GM18873 (cell line): Measurements from ENCODE around the gene SUPT3H.

ENCODE experiments used
- ATAC-seq: cut with Tn5 transposase; IDR thresholded peaks from one replicate; pipeline ENCODE4 v1.9.1; 2021; ENCODE audit warnings: mild to moderate bottlenecking, moderate library complexity, moderate number of reproducible peaks; ENCODE audit not compliant: unreplicated experiment, low FRiP score

The SUPT3H gene

DNA sequence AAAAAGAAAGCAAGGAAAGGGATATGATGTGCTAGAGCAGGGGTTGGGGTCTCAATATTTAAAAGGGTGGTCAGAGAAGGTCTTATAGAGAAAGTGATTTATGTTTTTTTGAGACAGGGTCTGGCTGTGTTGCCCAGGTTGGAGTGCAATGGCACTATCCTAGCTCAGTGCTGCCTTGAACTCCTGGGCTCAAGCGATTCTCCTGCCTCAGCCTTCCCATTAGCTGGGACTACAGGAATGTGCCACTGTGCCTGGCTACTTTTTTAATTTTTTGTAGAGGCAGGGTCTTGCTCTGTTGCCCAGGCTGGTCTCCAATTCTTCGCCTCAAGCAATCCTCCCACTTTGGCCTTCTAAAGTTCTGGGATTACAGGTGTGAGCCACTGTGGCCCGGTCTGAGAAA, 557.0 kb downstream of the SUPT3H start:
- ATAC-seq = no peak

DNA sequence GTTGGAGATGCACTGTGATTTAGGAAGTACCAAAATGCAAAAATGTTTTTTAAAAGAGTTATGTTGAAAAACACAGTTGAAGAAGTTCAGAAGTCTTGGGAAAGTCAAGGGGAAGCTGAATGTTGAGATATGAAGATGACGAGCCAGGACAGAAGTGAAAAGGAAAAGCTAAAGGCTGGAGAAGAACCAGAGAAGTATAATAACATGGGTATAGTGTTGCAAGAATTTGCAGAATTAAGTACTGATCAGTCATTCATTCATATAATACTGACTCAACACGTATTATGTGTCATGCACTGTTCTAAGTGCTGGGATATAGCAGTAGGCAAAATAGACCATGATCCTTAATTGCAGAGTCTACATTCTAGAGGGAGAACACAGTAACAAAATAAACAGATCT, 557.4 kb downstream of the SUPT3H start:
- ATAC-seq = no peak

DNA sequence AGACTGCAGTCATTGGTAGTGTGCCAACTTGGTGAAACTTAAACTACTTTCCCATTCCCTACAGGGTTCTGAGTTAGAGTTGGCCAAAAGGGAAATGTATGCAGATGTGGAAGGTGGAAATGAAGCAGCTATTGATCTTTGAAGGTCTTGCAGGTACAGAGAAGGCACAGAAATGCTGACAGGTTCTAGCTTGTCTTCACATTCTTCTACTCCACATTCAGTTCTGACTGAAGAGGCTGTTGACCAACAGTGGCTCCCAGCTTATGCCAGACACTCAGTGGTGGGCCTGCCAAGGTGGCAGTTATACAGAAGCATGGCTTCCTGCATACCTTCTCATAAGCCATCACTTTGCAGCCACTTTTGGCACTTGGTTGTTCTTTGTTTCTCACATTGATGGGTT, 566.3 kb downstream of the SUPT3H start:
- ATAC-seq = no peak

DNA sequence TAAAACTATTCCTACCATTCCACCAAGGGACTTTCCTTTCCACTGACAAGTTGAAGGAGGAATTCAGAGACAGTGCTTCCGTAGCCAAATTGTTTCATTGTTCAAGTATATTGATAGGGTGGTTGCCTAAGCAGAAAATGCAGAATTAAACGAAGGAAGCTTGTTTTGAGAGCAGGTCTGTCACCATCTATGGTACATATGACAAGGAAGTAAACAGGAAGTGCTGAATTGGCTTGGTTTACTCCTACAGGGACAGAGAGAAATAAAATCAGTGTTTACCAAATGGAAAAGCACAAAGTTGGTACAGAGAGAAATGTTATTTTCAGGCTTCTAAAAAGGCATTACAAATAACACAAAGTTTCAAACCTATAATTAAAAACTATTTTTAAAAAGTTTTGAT, 568.5 kb downstream of the SUPT3H start:
- no peak for ATAC-seq

DNA sequence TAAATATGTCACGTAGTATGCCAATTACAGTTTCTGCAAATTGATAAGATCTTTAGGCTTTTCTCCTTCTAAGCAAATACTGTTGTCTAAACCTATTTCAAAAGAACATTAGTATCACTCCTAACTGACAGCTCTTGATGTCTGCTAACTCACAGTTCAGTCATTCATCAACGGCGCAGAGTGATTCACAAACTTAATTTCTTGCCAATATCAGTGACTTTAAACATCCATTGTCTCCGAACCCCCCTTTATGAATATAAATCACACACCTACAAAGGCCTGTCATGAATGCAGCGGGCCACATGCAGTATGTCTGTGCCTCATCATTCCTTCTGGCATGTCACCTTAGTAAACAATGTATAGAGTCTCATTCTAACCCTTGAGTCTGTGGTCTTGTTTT, 569.6 kb downstream of the SUPT3H start:
- ATAC-seq = no peak

DNA sequence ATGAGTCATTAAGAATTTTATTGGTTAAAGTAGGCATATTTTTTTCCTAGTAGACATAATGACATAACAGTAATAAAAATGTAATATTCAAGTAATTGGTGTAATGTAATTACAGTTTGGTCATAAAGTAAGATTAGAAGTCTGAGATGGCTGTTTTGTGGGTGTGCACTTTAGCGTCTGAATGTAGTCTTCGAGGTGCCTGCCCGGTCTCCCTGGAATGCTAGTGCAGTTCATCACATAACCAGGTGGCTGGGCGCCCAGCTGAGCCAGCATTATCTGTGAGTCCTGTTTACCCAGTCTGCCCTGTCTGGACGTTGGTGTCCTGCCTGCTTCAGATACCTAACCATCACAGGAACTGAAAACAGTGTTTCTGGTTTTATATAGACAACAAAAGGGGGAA, 571.1 kb downstream of the SUPT3H start:
- ATAC-seq = no peak

DNA sequence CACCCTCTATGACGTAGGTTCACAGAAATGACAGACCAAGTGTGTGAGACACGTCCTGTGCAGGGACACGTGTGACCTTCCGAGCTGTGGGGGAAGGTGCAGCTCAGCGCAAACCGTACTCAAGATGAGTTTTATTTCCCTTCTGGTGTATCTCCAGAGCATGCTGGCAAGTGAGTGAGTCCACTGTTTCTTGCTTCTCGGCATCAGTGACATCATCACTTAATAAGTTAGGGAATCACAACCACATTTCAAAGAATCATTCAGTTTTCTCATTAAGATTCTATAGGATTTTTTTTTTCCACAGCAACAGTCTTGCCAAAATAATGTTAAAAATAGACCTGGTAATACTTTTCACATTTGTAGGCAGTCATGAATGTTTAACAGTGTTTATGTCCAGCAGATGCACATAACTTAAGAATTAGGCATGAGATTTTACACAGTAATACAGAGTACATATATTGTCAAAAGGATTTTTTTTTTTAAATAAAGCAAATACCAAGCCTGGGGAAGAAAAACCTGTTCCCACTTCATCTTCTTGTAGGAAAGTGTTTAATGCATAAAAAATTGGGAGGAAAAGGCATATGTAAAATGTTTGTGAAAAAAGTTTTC, 572.4 kb downstream of the SUPT3H start:
- ATAC-seq = no peak

DNA sequence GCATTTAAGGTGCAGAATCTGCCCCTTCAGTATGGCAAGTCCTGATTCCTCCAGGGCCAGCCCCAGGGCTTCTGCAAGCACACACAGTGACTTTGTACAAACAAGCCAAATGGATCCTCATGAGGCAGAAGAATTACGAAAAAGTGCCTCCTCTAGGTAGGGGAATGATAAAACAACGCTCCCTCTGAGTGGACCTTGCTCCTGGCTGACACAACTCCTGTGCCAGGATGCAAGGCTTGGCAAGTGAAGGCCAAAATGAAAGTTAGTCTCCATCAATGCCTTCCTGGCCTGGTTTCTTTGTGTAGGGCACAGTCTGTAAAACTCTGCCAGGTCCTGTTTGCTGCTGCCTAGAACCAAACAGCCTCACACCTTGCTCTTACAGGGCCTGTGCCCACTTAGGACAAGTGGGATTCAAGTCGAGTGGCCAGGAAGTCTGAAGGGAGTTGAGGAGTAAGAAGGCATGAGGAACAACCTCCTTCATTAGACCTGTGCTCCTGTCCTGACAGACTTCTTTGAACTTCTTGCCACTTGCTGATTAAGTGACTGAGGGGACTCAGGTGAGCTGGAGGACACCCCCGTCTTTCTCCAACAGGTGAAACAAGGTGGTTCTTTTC, 573.1 kb downstream of the SUPT3H start:
- no peak for ATAC-seq

DNA sequence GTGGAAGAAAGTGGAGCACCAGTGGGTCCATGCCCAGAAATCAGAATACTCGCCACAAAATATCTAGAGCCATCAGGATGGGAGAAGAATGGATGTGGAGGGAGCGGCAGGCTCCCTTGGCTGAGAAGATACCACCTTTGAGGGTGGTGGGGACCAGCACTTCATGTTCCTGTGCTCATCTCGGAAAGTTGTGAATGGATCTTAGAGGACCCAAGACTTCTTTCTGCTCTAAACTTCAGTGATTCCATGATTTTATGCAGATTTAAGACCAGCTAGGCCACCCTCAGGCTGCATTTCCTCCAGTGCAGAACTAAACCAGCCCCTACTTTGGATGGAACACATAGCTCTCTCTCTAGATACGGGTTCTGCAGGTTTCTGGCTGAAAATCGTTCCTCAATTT, 573.7 kb downstream of the SUPT3H start:
- no peak for ATAC-seq

DNA sequence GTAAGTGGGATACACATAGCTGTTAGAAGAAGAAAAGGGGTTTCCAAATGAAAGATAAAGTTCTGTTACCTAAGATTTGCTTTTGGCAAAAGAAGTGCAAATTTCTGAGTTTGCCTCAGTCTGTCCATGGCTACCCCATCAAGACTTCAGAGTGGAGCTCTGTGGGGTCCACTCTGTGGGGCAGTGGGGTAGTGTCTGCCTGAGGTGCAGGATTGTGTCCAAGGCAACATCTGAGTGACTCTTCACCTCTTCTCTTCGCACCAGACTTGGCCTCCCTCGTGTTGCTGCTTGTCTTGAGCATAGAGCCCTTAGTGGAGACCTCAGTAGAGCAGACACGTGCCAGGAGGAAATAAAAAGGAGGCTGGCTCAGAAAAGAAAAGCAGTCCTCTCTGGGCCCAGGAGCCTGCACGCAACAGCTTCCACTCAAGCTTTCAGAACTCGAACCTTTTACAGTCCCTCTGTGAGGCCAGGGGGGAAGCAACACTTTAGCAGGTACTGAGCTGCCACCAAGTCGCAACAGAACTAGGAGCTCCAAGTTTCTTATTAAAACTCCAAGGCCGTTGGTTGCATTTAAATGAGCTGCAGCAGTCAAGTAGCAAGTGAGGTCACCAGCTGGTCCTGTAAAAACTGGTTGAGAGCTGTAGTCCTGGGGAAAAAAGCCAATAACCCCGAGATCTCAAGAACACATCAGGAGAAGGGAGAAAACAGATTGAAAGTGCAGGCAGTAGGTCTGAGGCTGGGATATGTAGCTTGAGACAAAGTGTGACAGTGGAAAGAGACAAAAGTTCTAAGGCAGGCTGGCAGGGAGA, 576.7 kb downstream of the SUPT3H start:
- no peak for ATAC-seq

DNA sequence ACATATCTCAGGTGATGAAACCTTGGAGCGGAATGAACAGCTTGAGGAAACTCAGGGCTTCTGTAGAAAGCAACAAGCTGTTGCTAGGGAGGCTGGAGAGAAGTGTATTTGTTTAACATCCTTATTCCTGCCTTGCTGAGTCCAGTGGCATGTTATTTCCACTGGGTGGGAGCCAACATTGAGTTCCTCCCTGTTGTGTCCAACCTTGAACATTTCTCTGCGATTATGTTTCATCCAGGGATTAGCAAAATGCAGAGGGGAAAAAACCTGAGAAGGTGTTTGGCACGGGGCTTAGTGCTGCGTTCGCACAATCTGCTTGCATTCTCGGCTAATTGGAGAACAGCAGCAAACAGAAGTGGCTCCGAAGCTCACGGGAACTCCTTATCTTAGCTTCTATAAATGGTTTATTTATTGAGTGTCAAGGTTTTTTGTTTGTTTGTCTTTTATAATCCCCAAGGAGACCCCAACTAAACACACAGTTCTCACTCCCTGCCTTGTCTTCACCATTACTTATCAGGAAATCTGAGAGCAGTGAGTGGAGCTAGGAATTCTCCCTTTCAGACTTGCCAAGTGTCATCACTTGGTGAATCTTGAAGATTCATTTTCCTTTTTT, 577.5 kb downstream of the SUPT3H start:
- ATAC-seq = no peak

DNA sequence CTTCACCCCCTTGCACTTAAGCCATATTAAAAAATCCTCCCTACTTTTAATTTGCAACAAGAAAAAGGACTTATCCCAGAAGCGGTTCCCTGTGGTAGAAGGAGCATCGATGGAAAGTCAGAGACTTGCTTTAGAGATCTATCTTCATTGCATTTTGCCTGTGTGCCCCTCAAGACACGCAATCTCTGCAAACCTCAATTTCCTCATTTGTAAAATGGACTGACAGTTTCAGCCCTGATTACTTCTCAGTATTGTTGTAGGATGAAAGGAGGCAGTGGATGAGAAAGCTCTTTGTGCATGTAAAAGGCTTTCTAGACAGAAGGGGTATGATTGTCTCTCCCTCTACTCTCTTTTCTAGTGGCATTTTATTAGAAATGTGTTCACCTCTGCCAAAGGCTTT, 580.0 kb downstream of the SUPT3H start:
- no peak for ATAC-seq

DNA sequence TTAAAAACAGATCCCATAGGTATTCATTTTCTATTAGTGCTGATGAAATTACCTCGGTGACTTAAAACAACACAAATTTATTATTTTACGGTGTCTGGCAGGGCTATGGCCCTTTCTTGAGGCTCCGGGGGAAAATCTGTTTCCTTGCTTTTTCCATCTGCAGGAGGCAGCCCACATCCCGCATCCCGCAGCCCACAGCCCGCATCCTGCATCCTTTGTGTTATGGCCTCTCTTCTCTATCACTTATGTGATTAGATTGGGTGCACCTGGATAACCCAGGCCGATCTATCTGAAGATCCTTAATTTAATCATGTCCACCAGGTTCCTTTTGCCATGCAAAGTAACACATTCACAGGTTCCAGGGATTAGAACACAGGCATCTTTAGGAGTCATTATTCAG, 582.4 kb downstream of the SUPT3H start:
- no peak for ATAC-seq

DNA sequence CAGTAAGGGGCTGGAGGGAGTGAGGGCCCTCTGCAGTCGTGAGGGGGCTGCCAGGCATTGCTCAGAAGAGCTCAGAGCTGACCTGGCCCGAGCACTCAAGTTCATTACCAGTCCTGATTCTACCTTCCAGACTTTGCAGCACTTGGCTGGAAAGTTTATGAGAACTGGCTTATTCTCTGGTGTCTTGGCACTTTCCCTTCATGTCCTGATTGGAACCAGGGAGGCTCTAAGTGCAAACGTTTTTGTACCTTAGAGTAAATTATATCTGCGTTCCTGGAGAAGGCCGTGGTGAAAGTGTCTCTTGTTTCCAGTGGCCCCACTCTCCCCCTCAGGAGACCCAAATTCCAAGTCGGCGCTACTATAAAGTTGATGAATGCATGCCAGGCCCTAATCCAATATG, 587.9 kb downstream of the SUPT3H start:
- no peak for ATAC-seq

DNA sequence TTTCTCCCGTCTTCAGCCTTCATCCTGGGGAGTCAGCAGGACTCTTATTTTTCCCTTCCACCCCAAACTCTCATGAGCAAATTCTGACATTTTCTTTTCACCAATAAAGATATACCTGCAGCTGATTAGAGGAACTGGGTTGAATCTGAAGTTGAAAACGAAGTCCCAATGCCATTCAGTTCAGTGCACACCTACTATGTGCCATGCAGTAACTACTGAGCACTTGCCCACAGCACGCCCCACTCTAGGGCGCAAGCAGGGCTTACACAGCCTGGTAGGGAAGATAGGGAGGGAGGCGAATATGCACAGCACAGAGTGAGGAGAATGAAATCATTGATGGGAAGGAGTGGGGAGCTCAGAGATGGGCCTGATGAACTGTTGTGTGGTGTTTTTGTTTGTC, 588.7 kb downstream of the SUPT3H start:
- no peak for ATAC-seq

DNA sequence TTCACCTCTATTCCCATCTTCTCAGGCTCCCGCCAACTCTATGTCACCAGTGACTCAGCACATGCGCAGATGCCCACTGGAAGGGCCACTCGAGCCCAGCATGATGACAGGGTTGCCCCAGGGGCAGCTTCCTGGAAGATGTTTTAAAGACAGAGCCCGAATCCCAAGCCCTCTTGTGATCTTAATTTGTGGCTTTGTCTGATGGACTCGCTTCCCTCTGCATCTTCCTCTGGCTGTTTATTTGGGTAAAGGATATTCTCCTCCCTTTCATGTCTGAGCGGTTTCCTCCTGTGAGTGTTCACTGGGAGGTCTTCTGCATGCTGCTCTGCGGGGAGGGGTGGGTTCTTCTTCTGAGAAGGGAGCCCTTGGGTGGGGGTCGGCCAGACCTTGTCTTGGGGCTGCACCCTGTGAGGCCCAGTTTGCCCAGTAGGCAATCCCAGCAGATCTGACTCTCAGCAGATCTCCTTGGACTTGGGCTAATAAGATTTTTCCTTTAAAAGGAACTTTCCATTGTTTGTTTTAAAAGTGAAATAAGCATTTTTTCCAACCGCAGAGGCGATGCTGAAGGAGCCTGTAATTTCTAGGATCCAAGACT, 589.2 kb downstream of the SUPT3H start:
- no peak for ATAC-seq

DNA sequence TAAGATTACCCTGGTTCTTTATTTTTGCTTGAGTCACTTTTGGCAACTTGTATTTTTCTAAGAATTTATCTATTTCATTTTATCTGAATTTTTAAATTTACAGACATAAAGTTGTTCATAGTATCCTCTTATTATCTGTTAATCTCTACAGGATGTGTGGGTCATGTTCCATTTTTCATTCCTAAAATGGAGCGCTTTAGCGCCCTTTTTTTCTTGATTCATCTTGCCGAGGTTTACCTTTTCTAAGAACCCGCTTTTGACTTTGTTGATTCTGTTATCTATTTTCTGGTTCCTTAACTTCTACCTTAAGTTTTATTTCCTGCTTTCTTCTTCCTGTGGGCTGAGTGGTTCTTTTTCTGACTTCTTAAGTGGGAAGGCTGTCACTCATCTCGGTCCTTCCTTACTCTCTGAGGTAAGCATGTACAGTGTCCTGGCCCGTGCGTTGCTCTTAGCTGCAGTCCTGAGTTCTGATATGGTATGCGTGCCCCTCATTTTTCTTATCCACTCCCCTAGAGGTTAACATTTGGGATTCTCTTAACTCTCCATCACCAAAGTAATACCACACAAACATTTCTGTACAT, 590.4 kb downstream of the SUPT3H start:
- no peak for ATAC-seq

DNA sequence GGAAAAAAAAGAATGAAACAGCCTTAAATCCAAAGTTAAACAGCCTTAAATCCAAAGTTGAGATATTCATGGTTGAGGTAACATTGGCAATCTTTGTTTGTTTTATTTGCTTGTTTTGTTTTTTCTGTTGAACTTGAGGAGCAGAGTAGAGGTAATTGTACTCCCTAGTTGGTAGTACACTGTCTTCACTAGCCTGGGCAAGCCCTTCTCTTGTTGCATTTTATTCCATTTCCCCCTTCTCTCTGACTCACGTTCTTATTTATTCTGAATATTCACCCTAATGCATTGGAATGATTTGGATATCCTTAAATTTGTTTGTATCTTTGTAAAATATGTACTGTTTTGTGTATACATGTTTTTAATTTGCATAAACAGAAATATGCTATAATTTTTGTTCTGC, 592.6 kb downstream of the SUPT3H start:
- ATAC-seq = no peak

DNA sequence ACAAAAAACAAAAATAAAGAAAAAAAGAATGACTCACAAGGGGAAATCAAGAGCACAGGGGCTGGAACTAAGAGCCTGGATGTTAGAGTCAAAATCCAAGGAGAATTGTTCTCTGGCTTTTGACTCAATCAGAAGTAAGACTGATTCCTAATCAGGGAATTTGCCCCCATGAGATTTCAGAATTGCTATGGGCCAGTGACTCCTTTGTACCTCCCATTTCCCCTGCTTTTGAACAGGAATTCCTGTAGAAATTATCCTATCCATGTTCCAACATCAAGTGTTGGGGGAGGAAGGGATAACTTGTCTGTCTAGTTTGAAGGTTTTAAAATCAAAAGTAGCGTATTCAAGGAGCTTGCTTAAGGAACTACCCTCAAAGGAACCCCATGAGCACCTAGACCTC, 593.5 kb downstream of the SUPT3H start:
- ATAC-seq = no peak

DNA sequence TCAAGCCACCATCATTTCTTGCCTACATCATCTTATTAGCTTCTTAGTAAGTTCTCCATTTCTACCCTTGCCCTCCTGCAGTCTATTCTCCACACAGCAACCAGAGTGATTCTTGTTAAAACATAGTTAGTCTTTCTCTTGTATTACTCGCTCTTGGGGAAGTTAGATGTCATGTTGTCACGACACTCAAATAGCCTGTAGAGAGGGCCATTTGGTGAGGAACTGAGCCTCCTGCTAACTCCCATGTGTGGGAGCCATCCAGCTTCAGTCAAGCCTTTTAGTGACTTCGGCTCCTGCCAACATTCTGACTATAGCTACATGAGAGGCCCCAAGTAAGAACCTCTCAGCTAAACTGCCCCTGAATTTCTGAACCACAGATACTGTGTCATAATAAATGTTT, 594.8 kb downstream of the SUPT3H start:
- no peak for ATAC-seq
